ENCODE data around the gene POU2F1.

- TF ChIP-seq CTCF (IDR thresholded peaks at IDR 0.05) = no peak
- TF ChIP-seq POLR2A (IDR thresholded peaks at IDR 0.05) = no peak
- no peak for TF ChIP-seq EP300 (IDR thresholded peaks at IDR 0.05)
Observed at GRCh38 chr1:167432780-167433179, 212.1 kb downstream of the POU2F1 start.

Measured in stomach (tissue), 4 donors.